ENCODE results near the gene PFN2. TPM values are rescaled to one million over a fixed set of nuclear protein-coding genes. Genes with fewer than 3 reads are reported as not detected.
"Not testable (repeated sequence)": the region's sequence is repeated elsewhere in the genome, so short reads cannot be mapped to it uniquely, and the experiment has no call there.

Gene PFN2
- total RNA-seq, 1 donor from 2014 or later = 0.78 TPM

- no peak for DNase-seq (ENCODE audit: low spot score)
- intact Hi-C loops (cut with micrococcal nuclease) = no loop called here
- H3K27me3 Mint-ChIP-seq (ENCODE audit: low read depth) = peaks cover 8% of the 10 kb centered on the region
- H3K27ac Mint-ChIP-seq = no peak overlapping the region
- peaks cover 7% of the 10 kb centered on the region for H3K36me3 Mint-ChIP-seq (ENCODE audit: low read depth)
- no peaks in the 10 kb centered on the region for H3K9me3 Mint-ChIP-seq
- H3K4me1 Mint-ChIP-seq (ENCODE audit: low read depth) = peaks cover 2% of the 10 kb centered on the region
- H3K4me3 Mint-ChIP-seq (ENCODE audit: low read depth) = no peak overlapping the region
These were observed 7.2 kb downstream of the PFN2 start for GRCh38 chr3:149963485-149963884.

GRCh38 chr3:149959443-149959842 is 11.3 kb downstream of the PFN2 start:
- Mint-ChIP-seq H3K27ac (no peak overlapping the region), H3K4me3 (ENCODE audit: low read depth) (no peak overlapping the region), H3K9me3 (no peaks in the 10 kb centered on the region), H3K4me1 (ENCODE audit: low read depth) (peaks cover 8% of the 10 kb centered on the region), H3K27me3 (ENCODE audit: low read depth) (no peaks in the 10 kb centered on the region), H3K36me3 (ENCODE audit: low read depth) (peaks cover 5% of the 10 kb centered on the region)
- intact Hi-C loops (cut with micrococcal nuclease) = no loop called here
- DNase-seq (ENCODE audit: low spot score) = no peak

- intact Hi-C loops (cut with micrococcal nuclease) = no loop called here
- H3K27ac Mint-ChIP-seq = no peak overlapping the region
- no peak for DNase-seq (ENCODE audit: low spot score)
- H3K36me3 Mint-ChIP-seq (ENCODE audit: low read depth) = peaks cover 5% of the 10 kb centered on the region
- peaks cover 11% of the 10 kb centered on the region for H3K4me1 Mint-ChIP-seq (ENCODE audit: low read depth)
- no peak overlapping the region for H3K4me3 Mint-ChIP-seq (ENCODE audit: low read depth)
- no peaks in the 10 kb centered on the region for H3K27me3 Mint-ChIP-seq (ENCODE audit: low read depth)
- H3K9me3 Mint-ChIP-seq = no peaks in the 10 kb centered on the region
These were observed 12.4 kb downstream of the PFN2 start for GRCh38 chr3:149958171-149958796.

GRCh38 chr3:149957361-149958125 is 13.2 kb downstream of the PFN2 start:
- Mint-ChIP-seq H3K4me3 (ENCODE audit: low read depth) (no peak overlapping the region), H3K36me3 (ENCODE audit: low read depth) (peaks cover 5% of the 10 kb centered on the region), H3K27ac (no peak overlapping the region), H3K27me3 (ENCODE audit: low read depth) (no peaks in the 10 kb centered on the region), H3K4me1 (ENCODE audit: low read depth) (peaks cover 11% of the 10 kb centered on the region), H3K9me3 (no peaks in the 10 kb centered on the region)
- intact Hi-C loops (cut with micrococcal nuclease) = no loop called here
- DNase-seq (ENCODE audit: low spot score) = no peak

- H3K27ac Mint-ChIP-seq = no peak overlapping the region
These were observed 15.2 kb downstream of the PFN2 start for GRCh38 chr3:149955449-149955848.

GRCh38 chr3:149954812-149955211 is 15.9 kb downstream of the PFN2 start:
- H3K27ac Mint-ChIP-seq = no peak overlapping the region
- no peaks in the 10 kb centered on the region for H3K36me3 Mint-ChIP-seq (ENCODE audit: low read depth)
- no peaks in the 10 kb centered on the region for H3K27me3 Mint-ChIP-seq (ENCODE audit: low read depth)
- DNase-seq (ENCODE audit: low spot score) = no peak
- no peak overlapping the region for H3K4me3 Mint-ChIP-seq (ENCODE audit: low read depth)
- peaks cover 11% of the 10 kb centered on the region for H3K4me1 Mint-ChIP-seq (ENCODE audit: low read depth)
- no peaks in the 10 kb centered on the region for H3K9me3 Mint-ChIP-seq
- intact Hi-C loops (cut with micrococcal nuclease) = no loop called here

More at GRCh38 chr3:149955449-149955848, 15.2 kb downstream of the PFN2 start:
- Mint-ChIP-seq H3K4me1 (ENCODE audit: low read depth) (peaks cover 11% of the 10 kb centered on the region), H3K4me3 (ENCODE audit: low read depth) (no peak overlapping the region), H3K9me3 (no peaks in the 10 kb centered on the region), H3K36me3 (ENCODE audit: low read depth) (peaks cover under 1% of the 10 kb centered on the region), H3K27me3 (ENCODE audit: low read depth) (no peaks in the 10 kb centered on the region)
- no peak for DNase-seq (ENCODE audit: low spot score)
- intact Hi-C loops (cut with micrococcal nuclease) = no loop called here

GRCh38 chr3:149949181-149949580 is 21.5 kb downstream of the PFN2 start:
- H3K4me3 Mint-ChIP-seq (ENCODE audit: low read depth) = no peak overlapping the region
- H3K36me3 Mint-ChIP-seq (ENCODE audit: low read depth) = peaks cover 14% of the 10 kb centered on the region
- H3K27ac Mint-ChIP-seq = no peak overlapping the region
- H3K4me1 Mint-ChIP-seq (ENCODE audit: low read depth) = peaks cover 2% of the 10 kb centered on the region
- intact Hi-C loops (cut with micrococcal nuclease) = no loop called here
- no peaks in the 10 kb centered on the region for H3K9me3 Mint-ChIP-seq
- H3K27me3 Mint-ChIP-seq (ENCODE audit: low read depth) = no peaks in the 10 kb centered on the region
- DNase-seq (ENCODE audit: low spot score) = no peak

GRCh38 chr3:149947231-149947630 is 23.5 kb downstream of the PFN2 start:
- Mint-ChIP-seq H3K27ac (no peak overlapping the region), H3K27me3 (ENCODE audit: low read depth) (no peaks in the 10 kb centered on the region), H3K36me3 (ENCODE audit: low read depth) (peaks cover 29% of the 10 kb centered on the region), H3K4me1 (ENCODE audit: low read depth) (no peaks in the 10 kb centered on the region), H3K4me3 (ENCODE audit: low read depth) (no peak overlapping the region), H3K9me3 (peaks cover 4% of the 10 kb centered on the region)
- DNase-seq (ENCODE audit: low spot score) = no peak
- intact Hi-C loops (cut with micrococcal nuclease) = no loop called here

GRCh38 chr3:149943966-149944365 is 26.7 kb downstream of the PFN2 start:
- intact Hi-C loops (cut with micrococcal nuclease); H3K4me1 Mint-ChIP-seq (ENCODE audit: low read depth); H3K27me3 Mint-ChIP-seq (ENCODE audit: low read depth); H3K4me3 Mint-ChIP-seq (ENCODE audit: low read depth); DNase-seq (ENCODE audit: low spot score); H3K27ac Mint-ChIP-seq; H3K9me3 Mint-ChIP-seq: not testable (repeated sequence)
- H3K36me3 Mint-ChIP-seq (ENCODE audit: low read depth) = peaks cover 36% of the 10 kb centered on the region

- H3K27me3 Mint-ChIP-seq (ENCODE audit: low read depth) = no peaks in the 10 kb centered on the region
- peaks cover 36% of the 10 kb centered on the region for H3K36me3 Mint-ChIP-seq (ENCODE audit: low read depth)
- no peak overlapping the region for H3K27ac Mint-ChIP-seq
- H3K9me3 Mint-ChIP-seq = peaks cover 4% of the 10 kb centered on the region
- H3K4me1 Mint-ChIP-seq (ENCODE audit: low read depth) = peaks cover 10% of the 10 kb centered on the region
- DNase-seq (ENCODE audit: low spot score) = no peak
- intact Hi-C loops (cut with micrococcal nuclease) = no loop called here
- H3K4me3 Mint-ChIP-seq (ENCODE audit: low read depth) = no peak overlapping the region
These were observed 28.3 kb downstream of the PFN2 start for GRCh38 chr3:149942409-149942808.

GRCh38 chr3:149941946-149942345 is 28.7 kb downstream of the PFN2 start:
- peaks cover 4% of the 10 kb centered on the region for H3K9me3 Mint-ChIP-seq
- H3K4me3 Mint-ChIP-seq (ENCODE audit: low read depth) = no peak overlapping the region
- peaks cover 10% of the 10 kb centered on the region for H3K4me1 Mint-ChIP-seq (ENCODE audit: low read depth)
- H3K27ac Mint-ChIP-seq = no peak overlapping the region
- intact Hi-C loops (cut with micrococcal nuclease) = no loop called here
- DNase-seq (ENCODE audit: low spot score) = no peak
- H3K36me3 Mint-ChIP-seq (ENCODE audit: low read depth) = peaks cover 35% of the 10 kb centered on the region
- no peaks in the 10 kb centered on the region for H3K27me3 Mint-ChIP-seq (ENCODE audit: low read depth)

GRCh38 chr3:149941186-149941585 is 29.5 kb downstream of the PFN2 start:
- no peak overlapping the region for H3K4me3 Mint-ChIP-seq (ENCODE audit: low read depth)
- no peak overlapping the region for H3K27ac Mint-ChIP-seq
- H3K4me1 Mint-ChIP-seq (ENCODE audit: low read depth) = peaks cover 12% of the 10 kb centered on the region
- no peaks in the 10 kb centered on the region for H3K27me3 Mint-ChIP-seq (ENCODE audit: low read depth)
- peaks cover 31% of the 10 kb centered on the region for H3K36me3 Mint-ChIP-seq (ENCODE audit: low read depth)
- intact Hi-C loops (cut with micrococcal nuclease) = no loop called here
- no peak for DNase-seq (ENCODE audit: low spot score)
- H3K9me3 Mint-ChIP-seq = peaks cover 4% of the 10 kb centered on the region

GRCh38 chr3:149938392-149939055 is 32.2 kb downstream of the PFN2 start:
- Mint-ChIP-seq H3K36me3 (ENCODE audit: low read depth) (peaks cover 23% of the 10 kb centered on the region), H3K4me1 (ENCODE audit: low read depth) (peaks cover 13% of the 10 kb centered on the region)
- intact Hi-C loops (cut with micrococcal nuclease); H3K9me3 Mint-ChIP-seq; DNase-seq (ENCODE audit: low spot score); H3K4me3 Mint-ChIP-seq (ENCODE audit: low read depth); H3K27ac Mint-ChIP-seq; H3K27me3 Mint-ChIP-seq (ENCODE audit: low read depth): not testable (repeated sequence)

Measured in activated T-helper 2 cell treated with anti-CD3 and anti-CD28 coated beads, Interferon-gamma antibody, Interleukin-2, Interleukin-4, amounts not matched to agents 10 μg/mL and 5 μg/mL and 100 μg/mL, durations not matched to agents 14 hours and 24 hours and 36 hours (primary cell).